Activated T-helper 2 cell treated with anti-CD3 and anti-CD28 coated beads, Interferon-gamma antibody, Interleukin-2, Interleukin-4, amounts not matched to agents 10 μg/mL and 5 μg/mL and 100 μg/mL, durations not matched to agents 14 hours and 24 hours and 36 hours (primary cell): ENCODE results near the gene DSCAML1. TPM values are rescaled to one million over a fixed set of nuclear protein-coding genes. Genes with fewer than 3 reads are reported as not detected.

Experiments used
- DNase-seq: peaks from one replicate; pipeline ENCODE4 v3.0.0; 2021; ENCODE audit warnings: low spot score
- H3K27ac Mint-ChIP-seq: one replicate; pipeline ENCODE4 v1.8.0; 2021; ENCODE audit warnings: mixed read lengths
- H3K27me3 Mint-ChIP-seq: one replicate; pipeline ENCODE4 v1.8.0; 2021; ENCODE audit warnings: low read depth, mixed read lengths
- H3K36me3 Mint-ChIP-seq: one replicate; pipeline ENCODE4 v1.8.0; 2021; ENCODE audit warnings: low read depth, mixed read lengths
- H3K4me1 Mint-ChIP-seq: one replicate; pipeline ENCODE4 v1.8.0; 2021; ENCODE audit warnings: low read depth, mixed read lengths
- H3K4me3 Mint-ChIP-seq: one replicate; pipeline ENCODE4 v1.8.0; 2021; ENCODE audit warnings: low read depth, mild to moderate bottlenecking, moderate library complexity, mixed read lengths
- H3K9me3 Mint-ChIP-seq: one replicate; pipeline ENCODE4 v1.8.0; 2021; ENCODE audit warnings: mixed read lengths
- intact Hi-C: fragments of 100-400 bp; cut with micrococcal nuclease; formaldehyde crosslinking; loops from one replicate; pipeline ENCODE4 v1.15.1; 2023
- total RNA-seq: library from RNA; stranded (reverse); gene quantifications from 2 replicates; pipeline ENCODE4 v1.2.3, GENCODE V29; 2022

DSCAML1 gene
- total RNA-seq, 1 donor from 2014 or later = not detected

DNA sequence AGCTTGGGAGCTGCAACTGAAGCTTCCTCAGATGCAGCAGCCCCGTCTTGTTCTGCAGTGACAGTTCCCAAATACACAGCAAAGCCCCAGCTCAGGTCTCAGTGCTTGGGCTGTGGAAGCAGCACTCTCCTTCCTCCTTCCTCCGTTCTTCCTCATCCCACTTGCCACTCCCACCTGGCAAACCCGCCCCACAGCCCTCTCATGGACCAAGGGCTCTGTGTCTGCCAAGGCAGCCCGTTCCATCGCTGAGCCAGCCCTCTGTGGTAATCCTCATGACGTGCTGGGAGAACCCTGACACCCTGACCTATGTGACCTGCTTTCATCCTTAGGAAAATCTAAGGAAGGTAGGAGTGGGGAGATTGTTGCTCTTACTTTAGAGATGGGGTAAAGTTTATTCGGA, 157.0 kb downstream of the DSCAML1 start:
- no peak for DNase-seq
- H3K4me1 Mint-ChIP-seq = no peaks in the 10 kb centered on the region
- H3K9me3 Mint-ChIP-seq = no peaks in the 10 kb centered on the region
- no peak overlapping the region for H3K27ac Mint-ChIP-seq
- H3K27me3 Mint-ChIP-seq = no peaks in the 10 kb centered on the region
- H3K4me3 Mint-ChIP-seq = no peak overlapping the region
- H3K36me3 Mint-ChIP-seq = no peaks in the 10 kb centered on the region
- intact Hi-C loops = no loop called here

DNA sequence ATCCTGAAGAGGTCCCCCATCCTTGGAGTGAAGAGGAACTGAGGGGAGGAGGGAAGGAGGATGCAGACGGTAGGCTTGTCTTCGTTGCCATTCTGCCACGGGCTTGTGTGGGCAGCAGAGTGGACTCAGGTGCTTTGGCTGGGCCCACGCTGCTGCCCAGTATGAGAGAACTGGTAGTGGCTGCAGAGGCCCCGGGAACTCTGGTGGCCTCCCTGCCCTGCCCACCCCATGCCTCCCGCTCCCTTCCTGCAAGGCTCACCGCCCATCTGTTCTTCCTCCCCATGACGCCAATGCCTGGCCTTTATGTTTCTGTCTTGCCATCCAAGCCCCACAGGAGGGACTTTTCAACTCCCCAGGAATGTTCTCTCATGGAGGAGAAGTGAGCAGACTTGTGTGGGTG, 157.4 kb downstream of the DSCAML1 start:
- no peaks in the 10 kb centered on the region for H3K4me1 Mint-ChIP-seq
- no peak overlapping the region for H3K4me3 Mint-ChIP-seq
- H3K27me3 Mint-ChIP-seq = no peaks in the 10 kb centered on the region

DNA sequence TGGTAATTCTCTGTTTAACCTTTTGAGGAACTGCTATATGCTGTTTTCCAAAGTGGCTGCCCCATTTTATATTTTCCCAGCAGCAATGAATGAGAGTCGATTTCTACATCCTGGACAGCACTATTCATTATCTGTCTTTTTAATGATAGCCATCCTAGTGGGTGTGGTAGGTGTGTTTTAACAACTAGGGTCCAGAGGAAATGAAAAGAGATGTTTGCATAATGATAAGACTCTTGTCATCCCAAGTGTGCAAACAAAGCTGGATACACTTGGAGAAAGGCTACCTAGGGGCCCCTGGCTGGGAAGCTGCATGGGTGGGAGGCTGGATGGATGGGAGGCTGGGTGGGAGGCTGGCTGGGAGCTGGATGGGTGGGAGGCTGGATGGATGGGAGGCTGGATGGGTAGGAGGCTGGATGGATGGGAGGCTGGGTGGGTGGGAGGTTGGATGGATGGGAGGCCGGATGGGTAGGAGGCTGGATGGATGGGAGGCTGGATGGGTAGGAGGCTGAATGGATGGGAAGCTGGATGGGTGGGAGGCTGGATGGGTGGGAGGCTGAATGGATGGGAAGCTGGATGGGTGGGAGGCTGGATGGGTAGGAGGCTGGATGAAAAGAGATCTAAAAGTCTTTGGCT, 158.0 kb downstream of the DSCAML1 start:
- H3K36me3 Mint-ChIP-seq = no peaks in the 10 kb centered on the region
- H3K27me3 Mint-ChIP-seq = no peaks in the 10 kb centered on the region
- intact Hi-C loops = no loop called here
- DNase-seq = no peak
- no peak overlapping the region for H3K4me3 Mint-ChIP-seq
- H3K9me3 Mint-ChIP-seq = no peaks in the 10 kb centered on the region
- no peak overlapping the region for H3K27ac Mint-ChIP-seq
- H3K4me1 Mint-ChIP-seq = no peaks in the 10 kb centered on the region

More for the DNA sequence above, 157.4 kb downstream of the DSCAML1 start:
- H3K9me3 Mint-ChIP-seq = no peaks in the 10 kb centered on the region
- intact Hi-C loops = no loop called here
- no peaks in the 10 kb centered on the region for H3K36me3 Mint-ChIP-seq
- no peak overlapping the region for H3K27ac Mint-ChIP-seq
- no peak for DNase-seq

DNA sequence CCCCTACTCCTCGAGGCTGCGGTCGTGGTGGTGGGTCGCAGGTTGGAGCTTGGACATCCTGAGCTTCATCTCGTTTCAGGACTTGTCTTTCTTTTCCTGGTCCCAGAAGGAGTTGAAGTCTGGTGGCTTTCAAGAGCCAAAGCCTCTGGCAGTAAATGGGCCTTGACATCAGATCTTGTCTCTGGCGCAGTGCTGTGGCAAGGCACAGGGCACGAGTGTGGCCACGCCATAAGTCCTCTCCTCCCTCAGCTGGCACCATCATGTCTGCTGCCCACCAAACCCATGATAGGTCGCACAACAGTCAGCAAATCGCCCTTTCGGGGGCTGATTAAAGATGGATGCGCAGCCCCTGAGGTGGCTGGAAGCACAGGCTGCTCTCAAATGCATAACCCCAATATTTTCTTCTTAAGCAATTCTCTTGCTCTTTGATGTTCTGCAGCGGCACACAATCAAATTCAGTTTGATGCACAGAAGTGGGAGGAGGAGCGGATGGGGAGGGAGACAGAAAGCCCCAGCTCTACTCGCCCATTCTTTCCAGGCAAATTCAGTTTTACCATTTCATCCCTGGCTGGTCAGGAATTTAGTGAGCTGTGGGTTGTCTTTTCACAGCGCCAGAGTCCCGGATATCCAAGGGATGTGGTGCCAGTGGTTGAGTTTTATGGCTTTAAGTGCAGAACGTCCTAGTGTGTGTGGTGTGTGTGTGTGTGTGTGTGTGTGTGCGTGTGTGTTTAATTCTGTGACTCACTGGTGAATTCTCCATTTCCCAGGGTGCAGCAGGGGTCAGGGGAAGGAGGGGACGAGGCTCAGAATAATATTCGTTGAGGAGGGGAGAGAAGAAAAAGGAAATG, 162.0 kb downstream of the DSCAML1 start:
- Mint-ChIP-seq H3K9me3 (no peaks in the 10 kb centered on the region), H3K36me3 (no peaks in the 10 kb centered on the region), H3K4me3 (no peak overlapping the region), H3K27me3 (no peaks in the 10 kb centered on the region), H3K27ac (no peak overlapping the region), H3K4me1 (no peaks in the 10 kb centered on the region)
- intact Hi-C loops = no loop called here
- DNase-seq = no peak

DNA sequence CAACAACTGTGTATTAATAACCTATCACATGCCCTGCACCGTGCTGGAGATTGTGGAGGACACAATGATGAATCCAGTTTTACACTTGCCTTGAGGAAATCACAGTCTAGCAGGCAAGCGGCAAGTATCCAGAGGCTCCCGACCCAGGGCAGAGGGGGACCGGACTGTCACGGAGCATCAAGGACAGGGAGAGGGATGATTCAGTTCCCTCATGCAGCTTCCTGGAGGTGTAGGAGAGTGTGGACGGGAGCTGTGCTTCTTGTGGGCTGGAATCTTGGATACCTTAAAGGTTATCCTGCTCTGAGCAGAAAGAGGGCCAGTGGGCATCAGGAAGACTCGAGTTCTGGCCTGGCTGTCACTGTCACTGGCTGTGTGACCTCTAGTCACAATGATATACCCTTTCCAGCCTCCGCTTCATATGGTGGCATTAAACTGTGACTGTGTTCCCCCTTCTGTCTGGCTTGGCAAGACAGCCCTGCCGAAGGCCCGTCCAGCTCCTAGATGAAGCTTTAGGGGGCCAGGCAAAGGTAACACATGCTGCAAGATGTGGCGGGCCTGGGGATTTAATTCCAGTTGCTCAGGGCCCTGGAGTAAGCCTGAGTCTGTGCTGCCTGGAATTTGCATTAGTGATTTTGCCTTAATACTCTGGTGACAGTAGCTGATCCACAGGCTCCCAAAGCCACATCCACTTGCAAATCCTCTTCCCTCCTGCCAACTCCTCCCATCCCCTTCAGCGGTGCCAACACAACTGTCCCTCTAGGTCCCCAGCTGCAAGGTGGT, 162.8 kb downstream of the DSCAML1 start:
- no peaks in the 10 kb centered on the region for H3K9me3 Mint-ChIP-seq
- DNase-seq = no peak
- no peaks in the 10 kb centered on the region for H3K36me3 Mint-ChIP-seq

DNA sequence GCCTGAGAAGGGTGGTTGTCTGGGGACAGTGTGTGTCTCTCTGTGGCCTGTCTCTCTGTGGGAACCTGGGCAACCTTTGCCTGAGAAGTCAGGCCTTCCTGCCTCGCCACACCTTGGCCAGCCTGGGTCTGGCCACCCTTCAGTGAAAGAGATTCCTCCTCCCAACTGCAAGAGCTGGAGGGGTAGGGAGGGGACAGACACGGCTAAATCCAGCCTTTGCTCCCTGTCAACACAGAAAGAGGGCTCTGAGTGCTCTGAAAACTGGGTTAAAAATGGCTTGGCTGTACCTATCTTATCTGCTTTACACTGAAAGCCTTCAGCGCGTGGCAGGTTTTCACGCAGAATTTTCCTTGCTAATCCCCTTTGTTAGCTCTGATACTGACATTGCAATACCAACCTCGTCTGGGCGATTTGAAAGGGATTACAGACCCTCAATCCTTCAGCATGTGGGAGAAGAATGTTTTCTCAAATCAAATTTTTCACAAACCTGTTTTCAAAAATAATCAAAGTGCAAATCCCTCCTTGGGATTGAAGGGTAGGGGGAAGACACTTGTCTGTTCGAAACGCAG, 163.7 kb downstream of the DSCAML1 start:
- H3K27ac Mint-ChIP-seq = no peak overlapping the region
- H3K27me3 Mint-ChIP-seq = no peaks in the 10 kb centered on the region
- no peak overlapping the region for H3K4me3 Mint-ChIP-seq
- intact Hi-C loops = no loop called here
- no peak for DNase-seq
- H3K4me1 Mint-ChIP-seq = no peaks in the 10 kb centered on the region
- no peaks in the 10 kb centered on the region for H3K36me3 Mint-ChIP-seq
- no peaks in the 10 kb centered on the region for H3K9me3 Mint-ChIP-seq

More for the DNA sequence above, 162.8 kb downstream of the DSCAML1 start:
- Mint-ChIP-seq H3K4me1 (no peaks in the 10 kb centered on the region), H3K27ac (no peak overlapping the region), H3K27me3 (no peaks in the 10 kb centered on the region), H3K4me3 (no peak overlapping the region)
- intact Hi-C loops = no loop called here

DNA sequence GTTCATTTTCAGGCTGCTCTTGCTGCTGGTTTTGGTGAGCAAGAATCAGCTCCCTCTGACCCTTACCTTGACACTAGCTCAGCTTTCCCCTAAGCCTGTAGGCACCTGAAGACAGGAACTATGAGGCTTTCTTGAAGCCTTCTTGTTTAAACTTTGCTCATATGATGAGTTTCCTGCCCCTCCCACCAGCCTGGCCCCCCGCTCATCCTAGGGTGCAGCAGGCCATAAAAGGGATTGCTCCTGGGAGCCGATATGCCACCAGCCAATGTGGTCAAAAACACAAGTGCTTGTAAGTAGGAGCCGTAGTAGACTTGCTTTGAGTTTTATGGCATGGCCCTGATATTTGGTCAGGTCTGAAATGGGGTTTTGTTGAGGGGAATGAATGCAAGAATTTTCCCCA, 164.7 kb downstream of the DSCAML1 start:
- H3K4me3 Mint-ChIP-seq = no peak overlapping the region
- no peaks in the 10 kb centered on the region for H3K9me3 Mint-ChIP-seq
- DNase-seq = no peak
- intact Hi-C loops = no loop called here
- H3K36me3 Mint-ChIP-seq = no peaks in the 10 kb centered on the region
- H3K27me3 Mint-ChIP-seq = no peaks in the 10 kb centered on the region
- no peak overlapping the region for H3K27ac Mint-ChIP-seq
- H3K4me1 Mint-ChIP-seq = no peaks in the 10 kb centered on the region

DNA sequence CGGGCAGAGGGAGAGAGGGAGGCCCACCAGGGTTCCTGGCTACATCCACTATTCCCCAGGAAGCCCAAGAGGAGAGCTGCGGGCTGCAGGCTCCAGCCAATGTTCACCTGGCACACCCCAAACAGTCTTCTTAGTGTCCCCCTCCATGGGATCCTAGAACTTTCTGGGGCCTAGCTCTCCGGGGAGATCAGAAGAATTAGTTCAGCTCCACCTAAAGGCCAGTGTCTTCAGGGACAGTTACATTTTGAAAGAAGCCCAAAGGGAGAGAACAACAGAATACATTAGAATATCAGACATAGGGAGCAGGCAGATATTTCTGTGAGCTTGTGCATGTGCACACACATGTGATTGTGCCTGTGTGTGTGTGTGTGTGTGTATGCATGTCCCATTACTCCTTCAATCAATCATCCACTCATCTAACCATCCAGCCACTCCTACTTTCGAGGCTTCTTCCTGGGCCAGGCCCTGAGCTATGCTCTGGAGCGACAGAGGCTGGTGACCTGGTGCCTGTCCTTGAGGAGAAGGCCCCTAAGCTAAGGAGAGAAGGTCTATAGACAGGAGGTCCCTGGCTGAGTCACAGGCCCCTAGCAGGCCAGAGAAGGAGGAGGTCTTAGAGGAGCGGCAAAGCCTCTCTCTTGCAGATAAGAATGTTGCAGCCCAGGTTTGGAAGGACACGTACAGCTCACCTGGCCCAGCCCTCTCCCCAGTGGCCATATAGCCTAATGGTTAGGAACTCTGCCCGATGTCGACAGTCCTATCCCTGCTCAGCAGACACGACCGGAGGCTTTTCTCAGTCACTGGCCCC, 165.5 kb downstream of the DSCAML1 start:
- H3K36me3 Mint-ChIP-seq = no peaks in the 10 kb centered on the region
- H3K4me1 Mint-ChIP-seq = no peaks in the 10 kb centered on the region
- no peaks in the 10 kb centered on the region for H3K27me3 Mint-ChIP-seq
- intact Hi-C loops = no loop called here
- H3K4me3 Mint-ChIP-seq = no peak overlapping the region
- H3K27ac Mint-ChIP-seq = no peak overlapping the region
- no peaks in the 10 kb centered on the region for H3K9me3 Mint-ChIP-seq
- no peak for DNase-seq

DNA sequence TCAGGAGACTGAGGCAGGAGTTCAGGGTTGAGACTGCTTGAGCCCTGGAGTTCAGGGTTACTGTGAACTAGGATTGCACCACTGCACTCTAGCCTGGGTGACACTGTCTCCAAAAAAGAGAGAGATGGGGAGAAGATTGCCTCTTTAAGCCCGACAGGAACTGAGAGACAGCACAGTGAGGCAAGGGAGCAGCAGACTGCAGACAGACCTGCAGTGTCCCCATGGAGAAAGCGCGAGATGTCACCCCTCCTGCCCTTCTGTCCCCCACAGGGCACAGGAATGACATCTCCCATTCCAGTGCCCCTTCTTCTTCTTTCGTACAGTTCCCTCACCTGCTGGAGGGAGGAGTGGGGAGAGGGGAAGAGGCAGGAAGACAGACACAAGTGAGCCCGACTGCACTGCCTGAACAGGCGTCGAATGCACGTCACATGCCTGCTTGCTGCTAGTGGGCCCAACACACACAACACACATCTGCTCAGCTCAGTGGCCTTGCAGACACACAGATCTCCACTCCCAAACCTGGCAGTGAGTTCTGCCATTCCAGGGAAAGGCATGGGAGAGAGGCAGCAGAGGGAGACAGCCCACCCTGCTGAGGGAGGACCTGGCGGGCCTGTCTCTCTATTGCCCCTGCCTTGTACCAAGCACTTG, 167.0 kb downstream of the DSCAML1 start:
- no peaks in the 10 kb centered on the region for H3K4me1 Mint-ChIP-seq
- H3K9me3 Mint-ChIP-seq = no peaks in the 10 kb centered on the region
- no peaks in the 10 kb centered on the region for H3K36me3 Mint-ChIP-seq
- no peak overlapping the region for H3K4me3 Mint-ChIP-seq
- no peak overlapping the region for H3K27ac Mint-ChIP-seq
- no peak for DNase-seq
- intact Hi-C loops = no loop called here
- no peaks in the 10 kb centered on the region for H3K27me3 Mint-ChIP-seq

DNA sequence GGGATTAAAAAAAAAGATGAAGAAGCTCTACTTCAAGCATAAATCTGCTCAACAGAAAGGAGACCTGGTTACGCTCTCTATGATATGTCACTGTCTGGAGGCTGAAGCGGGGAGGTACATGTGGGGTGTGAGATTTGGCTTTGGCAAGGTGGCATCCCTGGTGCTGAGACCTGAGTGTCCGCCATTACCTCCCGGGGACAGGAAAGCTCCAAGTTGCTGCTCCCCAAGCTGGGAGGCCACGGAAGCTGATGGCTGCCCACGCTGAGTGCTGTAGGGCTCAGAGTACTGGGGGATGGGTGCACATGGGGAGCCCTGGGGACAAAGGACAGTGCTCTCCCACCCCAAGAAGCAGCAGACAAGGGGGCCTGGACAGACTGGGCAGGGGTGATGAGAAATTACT, 167.9 kb downstream of the DSCAML1 start:
- intact Hi-C loops = no loop called here
- Mint-ChIP-seq H3K4me3 (no peak overlapping the region), H3K27ac (no peak overlapping the region), H3K9me3 (no peaks in the 10 kb centered on the region), H3K27me3 (no peaks in the 10 kb centered on the region), H3K36me3 (no peaks in the 10 kb centered on the region), H3K4me1 (no peaks in the 10 kb centered on the region)
- DNase-seq = no peak

DNA sequence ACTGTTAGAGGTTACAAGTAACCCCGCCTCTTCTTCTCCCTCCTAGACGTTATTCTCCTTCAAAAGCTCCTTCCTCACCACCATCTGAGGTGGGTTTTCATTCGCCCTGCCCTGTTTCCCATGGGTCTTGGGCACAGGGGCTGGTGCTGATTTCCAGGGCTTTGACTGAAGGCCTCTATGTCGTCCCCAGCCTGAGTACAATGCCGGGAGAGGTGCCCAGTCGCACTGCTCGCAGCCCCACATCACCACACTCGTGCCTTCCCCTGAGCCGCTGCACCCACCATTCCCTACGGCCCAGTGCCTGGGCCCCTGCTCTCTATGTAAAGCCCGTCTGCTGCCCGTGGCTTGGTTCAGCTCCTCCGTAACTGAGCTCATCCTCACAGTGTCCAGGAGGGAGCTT, 169.8 kb downstream of the DSCAML1 start:
- H3K9me3 Mint-ChIP-seq = no peaks in the 10 kb centered on the region
- no peaks in the 10 kb centered on the region for H3K27me3 Mint-ChIP-seq
- no peaks in the 10 kb centered on the region for H3K4me1 Mint-ChIP-seq
- no peaks in the 10 kb centered on the region for H3K36me3 Mint-ChIP-seq
- no peak overlapping the region for H3K4me3 Mint-ChIP-seq
- no peak for DNase-seq
- intact Hi-C loops = no loop called here
- no peak overlapping the region for H3K27ac Mint-ChIP-seq

DNA sequence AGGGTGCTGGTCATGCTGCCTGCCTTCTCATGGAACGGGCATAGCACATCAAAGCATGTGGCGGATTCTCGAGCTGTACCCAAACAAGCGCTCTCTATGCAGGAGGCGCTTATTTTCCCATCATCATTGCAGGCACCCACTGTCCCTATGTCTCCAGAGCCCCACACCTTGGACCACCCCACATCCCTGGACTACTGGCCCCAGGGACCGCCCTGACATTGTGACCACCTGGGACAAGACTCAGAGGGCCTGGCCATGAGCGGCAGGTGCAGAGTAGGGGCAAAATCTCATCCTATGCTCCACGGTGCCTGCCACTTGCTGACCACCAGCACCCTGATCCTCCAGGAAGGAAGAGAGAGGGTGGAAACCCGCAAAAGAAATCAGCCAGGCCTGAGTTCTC, 170.4 kb downstream of the DSCAML1 start:
- DNase-seq = no peak
- H3K4me1 Mint-ChIP-seq = no peaks in the 10 kb centered on the region
- intact Hi-C loops = no loop called here
- no peak overlapping the region for H3K4me3 Mint-ChIP-seq
- H3K36me3 Mint-ChIP-seq = no peaks in the 10 kb centered on the region
- H3K9me3 Mint-ChIP-seq = peaks cover 3% of the 10 kb centered on the region
- H3K27me3 Mint-ChIP-seq = no peaks in the 10 kb centered on the region
- H3K27ac Mint-ChIP-seq = no peak overlapping the region
